SU-DHL-6 (cell line): ENCODE measurements around the gene RPLP2.

ENCODE experiments used
- H2AFZ ChIP-seq: fragments of 200-600 bp; sonication (generic); 2 replicates; pipeline ENCODE4 v1.6.1; 2014; ENCODE audit warnings: low read depth, mild to moderate bottlenecking, moderate library complexity, mixed read lengths, antibody characterized with exemption, low read length; ENCODE audit not compliant: severe bottlenecking
- H3F3A ChIP-seq: fragments of 200-600 bp; shearing (Covaris generic); 2 replicates; pipeline ENCODE4 v1.6.0; 2016; ENCODE audit warnings: antibody characterized with exemption, mild to moderate bottlenecking; ENCODE audit not compliant: insufficient read depth
- H3K27ac ChIP-seq: fragments of 200-600 bp; sonication (generic); 2 replicates; pipeline ENCODE4 v1.5.1; 2016; ENCODE audit warnings: low read depth, mild to moderate bottlenecking, low read length, moderate library complexity, mixed read lengths
- H3K27me3 ChIP-seq: fragments of 200-600 bp; sonication (generic), shearing (Covaris generic); 2 replicates; pipeline ENCODE4 v1.6.0; 2014; ENCODE audit warnings: mild to moderate bottlenecking, low read length
- H3K36me3 ChIP-seq: fragments of 200-600 bp; sonication (generic); 2 replicates; pipeline ENCODE4 v1.6.1; 2014; ENCODE audit warnings: mild to moderate bottlenecking, low read length, mixed read lengths
- H3K4me2 ChIP-seq: fragments of 300-600, 200-600 bp; shearing (Covaris generic), sonication (generic); 2 replicates; pipeline ENCODE4 v1.6.0; 2014; ENCODE audit warnings: low read length, low read depth, mild to moderate bottlenecking; ENCODE audit not compliant: poor library complexity, severe bottlenecking
- H3K4me3 ChIP-seq: fragments of 200-600 bp; sonication (generic); 2 replicates; pipeline ENCODE4 v1.5.1; 2014; ENCODE audit warnings: antibody characterized with exemption, low read length, mild to moderate bottlenecking, mixed read lengths; ENCODE audit not compliant: insufficient read depth, poor library complexity, severe bottlenecking
- H3K79me2 ChIP-seq: fragments of 200-600 bp; sonication (generic); 2 replicates; pipeline ENCODE4 v1.6.1; 2014; ENCODE audit warnings: mild to moderate bottlenecking, low read length, moderate library complexity; ENCODE audit not compliant: insufficient read depth
- H3K9ac ChIP-seq: fragments of 200-600 bp; sonication (generic); 2 replicates; pipeline ENCODE4 v1.7.0; 2014; ENCODE audit warnings: mild to moderate bottlenecking, low read length
- H3K9me2 ChIP-seq: fragments of 200-600 bp; sonication (generic); replicated peaks from 2 replicates; pipeline ENCODE4 v1.6.1; 2014; ENCODE audit warnings: low read length; ENCODE audit not compliant: insufficient read depth
- H3K9me3 ChIP-seq: fragments of 200-600 bp; sonication (generic); 2 replicates; pipeline ENCODE4 v1.6.1; 2014; ENCODE audit warnings: low read length, mixed read lengths; ENCODE audit not compliant: insufficient read depth
- H4K20me1 ChIP-seq: fragments of 200-600 bp; sonication (generic); 2 replicates; pipeline ENCODE4 v1.6.1; 2014; ENCODE audit warnings: low read depth, mild to moderate bottlenecking, antibody characterized with exemption, low read length, moderate library complexity, mixed read lengths
- CTCF ChIP-seq: fragments of 200-600 bp; sonication (generic); IDR thresholded peaks from one replicate; pipeline ENCODE4 v1.5.1; 2017; ENCODE audit warnings: antibody characterized with exemption, mild to moderate bottlenecking, low read length, moderate library complexity; ENCODE audit not compliant: insufficient read depth, poor library complexity, severe bottlenecking
- EZH2phosphoT487 ChIP-seq: fragments of 200-600 bp; sonication (generic), shearing (Covaris generic); conservative IDR thresholded peaks from 2 replicates; pipeline ENCODE4 v1.6.1; 2018; ENCODE audit warnings: mild to moderate bottlenecking, antibody characterized with exemption, low read length, moderate library complexity, mixed read lengths

Gene RPLP2

GRCh38 chr11:836700-837099, 26.9 kb downstream of the RPLP2 start:
- H2AFZ ChIP-seq, result no peak overlapping the region
- no peaks in the 10 kb centered on the region for H3K27me3 ChIP-seq
- H3K27ac ChIP-seq, result no peak overlapping the region
- H3F3A ChIP-seq, result no peaks in the 10 kb centered on the region
- no peak overlapping the region for H3K4me2 ChIP-seq
- peaks cover 6% of the 10 kb centered on the region; the same call in 1 of the 2 replicates for H4K20me1 ChIP-seq
- H3K9ac ChIP-seq, result no peak overlapping the region
- no peaks in the 10 kb centered on the region for H3K9me2 ChIP-seq
- no peak overlapping the region for H3K4me3 ChIP-seq
- H3K79me2 ChIP-seq, result peaks cover 14% of the 10 kb centered on the region
- no peaks in the 10 kb centered on the region for H3K9me3 ChIP-seq
- no peaks in the 10 kb centered on the region for H3K36me3 ChIP-seq
- TF ChIP-seq EZH2phosphoT487 (no peak), CTCF (no peak)

- Histone ChIP-seq H3F3A (no peaks in the 10 kb centered on the region), H3K27ac (no peak overlapping the region), H3K4me3 (no peak overlapping the region), H4K20me1 (peaks cover 6% of the 10 kb centered on the region; the same call in 1 of the 2 replicates), H2AFZ (no peak overlapping the region), H3K9ac (no peak overlapping the region), H3K9me3 (no peaks in the 10 kb centered on the region), H3K79me2 (peaks cover 19% of the 10 kb centered on the region), H3K27me3 (no peaks in the 10 kb centered on the region), H3K4me2 (no peak overlapping the region), H3K9me2 (no peaks in the 10 kb centered on the region), H3K36me3 (no peaks in the 10 kb centered on the region)
- TF ChIP-seq CTCF (no peak), EZH2phosphoT487 (no peak)
Observed at GRCh38 chr11:837189-837989, 27.6 kb downstream of the RPLP2 start.

- Histone ChIP-seq H3K4me3 (no peak overlapping the region), H3K9ac (no peak overlapping the region), H3F3A (no peaks in the 10 kb centered on the region), H3K9me2 (no peaks in the 10 kb centered on the region), H2AFZ (no peak overlapping the region), H3K4me2 (no peak overlapping the region), H3K36me3 (no peaks in the 10 kb centered on the region), H4K20me1 (peaks cover 6% of the 10 kb centered on the region; the same call in 1 of the 2 replicates), H3K79me2 (peaks cover 19% of the 10 kb centered on the region), H3K27ac (no peak overlapping the region), H3K27me3 (no peaks in the 10 kb centered on the region), H3K9me3 (no peaks in the 10 kb centered on the region)
- TF ChIP-seq CTCF, result no peak
- no peak for TF ChIP-seq EZH2phosphoT487
Observed at GRCh38 chr11:837990-838307, 28.2 kb downstream of the RPLP2 start.
